Neural cell (in vitro differentiated cells): ENCODE measurements around the gene TPGS1. TPM values are rescaled to one million over a fixed set of nuclear protein-coding genes. Genes with fewer than 3 reads are reported as not detected.
A peak's percentile ranks its signal among the peaks of the same experiment; 100 is the strongest.

Experiments used
- H2AFZ ChIP-seq: fragments of 200-600, 300-800 bp; sonication (generic), shearing (Covaris generic); 2 replicates; pipeline ENCODE4 v1.6.0; 2014; ENCODE audit warnings: low read depth, mild to moderate bottlenecking, antibody characterized with exemption, low read length, moderate library complexity
- H3F3A ChIP-seq: fragments of 200-600 bp; shearing (Covaris generic); 2 replicates; pipeline ENCODE4 v1.6.1; 2016; ENCODE audit warnings: mild to moderate bottlenecking, moderate library complexity, mixed read lengths, antibody characterized with exemption, low read length; ENCODE audit not compliant: insufficient read depth, poor library complexity, severe bottlenecking
- H3K27ac ChIP-seq: fragments of 200-600, 300-800 bp; sonication (generic), shearing (Covaris generic); 2 replicates; pipeline ENCODE4 v1.5.1; 2014; ENCODE audit warnings: mild to moderate bottlenecking, low read length, moderate library complexity
- H3K27me3 ChIP-seq: fragments of 300-800, 200-600 bp; sonication (generic), shearing (Covaris generic); 2 replicates; pipeline ENCODE4 v1.6.0; 2014; ENCODE audit warnings: mild to moderate bottlenecking, low read depth, low read length, moderate library complexity; ENCODE audit not compliant: insufficient read depth
- H3K36me3 ChIP-seq: fragments of 300-800, 200-600 bp; sonication (generic), shearing (Covaris generic); 2 replicates; pipeline ENCODE4 v1.5.1; 2014; ENCODE audit warnings: mild to moderate bottlenecking, antibody characterized with exemption, low read length, moderate library complexity; ENCODE audit not compliant: insufficient read depth
- H3K4me2 ChIP-seq: fragments of 300-800, 200-600 bp; sonication (generic), shearing (Covaris generic); 2 replicates; pipeline ENCODE4 v1.6.0; 2014; ENCODE audit warnings: mild to moderate bottlenecking, low read length
- H3K4me3 ChIP-seq: fragments of 300-800, 200-600 bp; sonication (generic), shearing (Covaris generic); 2 replicates; pipeline ENCODE4 v1.5.1; 2014; ENCODE audit warnings: mild to moderate bottlenecking, low read length, moderate library complexity
- H3K79me2 ChIP-seq: fragments of 200-600 bp; shearing (Covaris generic); replicated peaks from 2 replicates; pipeline ENCODE4 v1.6.0; 2014; ENCODE audit warnings: mild to moderate bottlenecking, low read length, moderate library complexity; ENCODE audit not compliant: insufficient read depth
- H3K9ac ChIP-seq: fragments of 300-800, 200-600 bp; sonication (generic), shearing (Covaris generic); 2 replicates; pipeline ENCODE4 v1.6.1; 2016; ENCODE audit warnings: mild to moderate bottlenecking, low read length, mixed read lengths
- H3K9me2 ChIP-seq: fragments of 200-600 bp; shearing (Covaris generic); 2 replicates; pipeline ENCODE4 v1.6.1; 2016; ENCODE audit warnings: mild to moderate bottlenecking, low read length, mixed read lengths; ENCODE audit not compliant: insufficient read depth
- H3K9me3 ChIP-seq: fragments of 200-600, 300-800 bp; sonication (generic), shearing (Covaris generic); 2 replicates; pipeline ENCODE4 v1.6.1; 2016; ENCODE audit warnings: mild to moderate bottlenecking, mixed run types, low read length, moderate library complexity, mixed read lengths
- H4K20me1 ChIP-seq: fragments of 200-600 bp; shearing (Covaris generic); 2 replicates; pipeline ENCODE4 v1.6.1; 2016; ENCODE audit warnings: mild to moderate bottlenecking, mixed run types; ENCODE audit not compliant: insufficient read depth
- EP300 ChIP-seq: fragments of 450-650 bp; conservative IDR thresholded peaks from 2 replicates; pipeline ENCODE4 v1.6.1; 2014; ENCODE audit warnings: antibody characterized with exemption, mild to moderate bottlenecking, moderate library complexity; ENCODE audit not compliant: poor library complexity, severe bottlenecking
- EZH2 ChIP-seq: fragments of 200-600, 300-800 bp; shearing (Covaris generic), sonication (generic); IDR thresholded peaks from 2 replicates; pipeline ENCODE4 v1.6.1; 2014; ENCODE audit warnings: antibody characterized with exemption, low read length, borderline replicate concordance, mild to moderate bottlenecking; ENCODE audit not compliant: insufficient read depth, poor library complexity, severe bottlenecking
- MXI1 ChIP-seq: fragments of 450-650 bp; conservative IDR thresholded peaks from 2 replicates; pipeline ENCODE4 v1.6.1; 2014; ENCODE audit warnings: antibody characterized with exemption, mild to moderate bottlenecking; ENCODE audit not compliant: poor library complexity, severe bottlenecking
- POLR2AphosphoS5 ChIP-seq: IDR thresholded peaks from 2 replicates; pipeline ENCODE4 v1.6.1; 2012
- RAD21 ChIP-seq: fragments of 450-650 bp; conservative IDR thresholded peaks from 2 replicates; pipeline ENCODE4 v1.6.1; 2014; ENCODE audit warnings: antibody characterized with exemption, mild to moderate bottlenecking, moderate library complexity
- SMC3 ChIP-seq: fragments of 450-650 bp; conservative IDR thresholded peaks from 2 replicates; pipeline ENCODE4 v1.6.1; 2014; ENCODE audit warnings: antibody characterized with exemption, mild to moderate bottlenecking, moderate library complexity; ENCODE audit not compliant: poor library complexity
- TAF1 ChIP-seq: IDR thresholded peaks from 2 replicates; pipeline ENCODE4 v1.6.1; 2012; ENCODE audit warnings: low read depth
- polyA plus RNA-seq: library from polyadenylated mRNA; depleted of rRNA; stranded (reverse); fragments of >200 nt; gene quantifications from 2 replicates; pipeline ENCODE4 v1.2.3, GENCODE V29; 2014
- TF ChIP-seq, protein P1 (sequence below): IDR thresholded peaks from 2 replicates; pipeline ENCODE4 v1.6.1; 2012; ENCODE audit warnings: borderline replicate concordance
- TF ChIP-seq, protein P2 (sequence below): fragments of 450-650 bp; IDR thresholded peaks from 2 replicates; pipeline ENCODE4 v1.5.1; 2014; ENCODE audit warnings: antibody characterized with exemption, mild to moderate bottlenecking, moderate library complexity; ENCODE audit not compliant: poor library complexity, severe bottlenecking

Gene TPGS1
- polyA plus RNA-seq, 1 donor from 2014 or later: 79.6 TPM

DNA sequence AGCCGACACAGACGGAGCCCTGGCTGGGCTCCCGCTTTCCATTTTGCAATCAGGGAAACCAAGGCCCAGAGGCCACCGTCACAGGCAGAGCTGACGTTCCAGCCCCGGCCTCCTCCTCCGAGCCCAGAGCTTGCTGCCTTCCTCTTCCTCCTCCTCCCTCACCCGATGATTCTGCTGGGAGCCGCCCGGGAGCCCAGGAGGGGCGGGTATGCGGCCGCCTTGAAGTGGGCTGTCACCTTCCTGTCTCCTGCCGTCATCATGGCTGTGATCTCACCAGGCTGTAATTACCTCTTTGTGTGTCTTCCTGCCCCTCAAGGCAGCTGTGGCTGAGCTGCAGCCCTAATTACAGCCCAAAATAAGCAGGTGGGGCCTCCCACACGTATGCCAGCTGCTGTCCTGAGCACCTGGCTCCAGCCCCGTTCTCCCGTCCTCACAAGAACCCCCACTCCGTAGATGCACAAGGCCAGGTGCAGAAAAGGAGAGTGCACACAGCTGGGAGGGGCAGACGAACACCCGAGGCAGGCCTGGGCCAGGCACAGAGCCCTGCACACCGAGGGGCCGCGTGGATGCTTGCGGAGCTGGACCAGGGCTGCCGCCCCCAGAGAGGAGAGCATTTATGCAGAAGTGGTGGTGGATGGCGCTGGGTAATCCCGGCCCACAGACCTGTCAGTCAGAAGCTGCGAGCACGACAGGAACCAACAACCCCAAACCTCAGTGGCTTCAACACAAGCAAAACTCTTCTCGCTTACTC lies 4.0 kb downstream of the TPGS1 start:
- H3K9me3 ChIP-seq: no peaks in the 10 kb centered on the region
- no peaks in the 10 kb centered on the region for H4K20me1 ChIP-seq
- peaks cover 12% of the 10 kb centered on the region for H3K79me2 ChIP-seq
- no peaks in the 10 kb centered on the region for H3K27me3 ChIP-seq
- TF ChIP-seq MXI1 (no peak), EP300 (peak; percentile 38), RAD21 (no peak), TAF1 (no peak), POLR2AphosphoS5 (no peak)
- TF ChIP-seq, protein P1, sequence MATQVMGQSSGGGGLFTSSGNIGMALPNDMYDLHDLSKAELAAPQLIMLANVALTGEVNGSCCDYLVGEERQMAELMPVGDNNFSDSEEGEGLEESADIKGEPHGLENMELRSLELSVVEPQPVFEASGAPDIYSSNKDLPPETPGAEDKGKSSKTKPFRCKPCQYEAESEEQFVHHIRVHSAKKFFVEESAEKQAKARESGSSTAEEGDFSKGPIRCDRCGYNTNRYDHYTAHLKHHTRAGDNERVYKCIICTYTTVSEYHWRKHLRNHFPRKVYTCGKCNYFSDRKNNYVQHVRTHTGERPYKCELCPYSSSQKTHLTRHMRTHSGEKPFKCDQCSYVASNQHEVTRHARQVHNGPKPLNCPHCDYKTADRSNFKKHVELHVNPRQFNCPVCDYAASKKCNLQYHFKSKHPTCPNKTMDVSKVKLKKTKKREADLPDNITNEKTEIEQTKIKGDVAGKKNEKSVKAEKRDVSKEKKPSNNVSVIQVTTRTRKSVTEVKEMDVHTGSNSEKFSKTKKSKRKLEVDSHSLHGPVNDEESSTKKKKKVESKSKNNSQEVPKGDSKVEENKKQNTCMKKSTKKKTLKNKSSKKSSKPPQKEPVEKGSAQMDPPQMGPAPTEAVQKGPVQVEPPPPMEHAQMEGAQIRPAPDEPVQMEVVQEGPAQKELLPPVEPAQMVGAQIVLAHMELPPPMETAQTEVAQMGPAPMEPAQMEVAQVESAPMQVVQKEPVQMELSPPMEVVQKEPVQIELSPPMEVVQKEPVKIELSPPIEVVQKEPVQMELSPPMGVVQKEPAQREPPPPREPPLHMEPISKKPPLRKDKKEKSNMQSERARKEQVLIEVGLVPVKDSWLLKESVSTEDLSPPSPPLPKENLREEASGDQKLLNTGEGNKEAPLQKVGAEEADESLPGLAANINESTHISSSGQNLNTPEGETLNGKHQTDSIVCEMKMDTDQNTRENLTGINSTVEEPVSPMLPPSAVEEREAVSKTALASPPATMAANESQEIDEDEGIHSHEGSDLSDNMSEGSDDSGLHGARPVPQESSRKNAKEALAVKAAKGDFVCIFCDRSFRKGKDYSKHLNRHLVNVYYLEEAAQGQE: no peak
- TF ChIP-seq, protein P2, sequence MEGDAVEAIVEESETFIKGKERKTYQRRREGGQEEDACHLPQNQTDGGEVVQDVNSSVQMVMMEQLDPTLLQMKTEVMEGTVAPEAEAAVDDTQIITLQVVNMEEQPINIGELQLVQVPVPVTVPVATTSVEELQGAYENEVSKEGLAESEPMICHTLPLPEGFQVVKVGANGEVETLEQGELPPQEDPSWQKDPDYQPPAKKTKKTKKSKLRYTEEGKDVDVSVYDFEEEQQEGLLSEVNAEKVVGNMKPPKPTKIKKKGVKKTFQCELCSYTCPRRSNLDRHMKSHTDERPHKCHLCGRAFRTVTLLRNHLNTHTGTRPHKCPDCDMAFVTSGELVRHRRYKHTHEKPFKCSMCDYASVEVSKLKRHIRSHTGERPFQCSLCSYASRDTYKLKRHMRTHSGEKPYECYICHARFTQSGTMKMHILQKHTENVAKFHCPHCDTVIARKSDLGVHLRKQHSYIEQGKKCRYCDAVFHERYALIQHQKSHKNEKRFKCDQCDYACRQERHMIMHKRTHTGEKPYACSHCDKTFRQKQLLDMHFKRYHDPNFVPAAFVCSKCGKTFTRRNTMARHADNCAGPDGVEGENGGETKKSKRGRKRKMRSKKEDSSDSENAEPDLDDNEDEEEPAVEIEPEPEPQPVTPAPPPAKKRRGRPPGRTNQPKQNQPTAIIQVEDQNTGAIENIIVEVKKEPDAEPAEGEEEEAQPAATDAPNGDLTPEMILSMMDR: no peak
- H3K4me2 ChIP-seq: no peak overlapping the region
- H3K27ac ChIP-seq: peak overlapping the region; percentile 94
- peak overlapping the region; percentile 24 for H2AFZ ChIP-seq
- no peaks in the 10 kb centered on the region for H3K36me3 ChIP-seq
- no peaks in the 10 kb centered on the region for H3F3A ChIP-seq
- H3K4me3 ChIP-seq: peak overlapping the region; percentile 44
- H3K9ac ChIP-seq: peak overlapping the region; percentile 82
- H3K9me2 ChIP-seq: no peaks in the 10 kb centered on the region

DNA sequence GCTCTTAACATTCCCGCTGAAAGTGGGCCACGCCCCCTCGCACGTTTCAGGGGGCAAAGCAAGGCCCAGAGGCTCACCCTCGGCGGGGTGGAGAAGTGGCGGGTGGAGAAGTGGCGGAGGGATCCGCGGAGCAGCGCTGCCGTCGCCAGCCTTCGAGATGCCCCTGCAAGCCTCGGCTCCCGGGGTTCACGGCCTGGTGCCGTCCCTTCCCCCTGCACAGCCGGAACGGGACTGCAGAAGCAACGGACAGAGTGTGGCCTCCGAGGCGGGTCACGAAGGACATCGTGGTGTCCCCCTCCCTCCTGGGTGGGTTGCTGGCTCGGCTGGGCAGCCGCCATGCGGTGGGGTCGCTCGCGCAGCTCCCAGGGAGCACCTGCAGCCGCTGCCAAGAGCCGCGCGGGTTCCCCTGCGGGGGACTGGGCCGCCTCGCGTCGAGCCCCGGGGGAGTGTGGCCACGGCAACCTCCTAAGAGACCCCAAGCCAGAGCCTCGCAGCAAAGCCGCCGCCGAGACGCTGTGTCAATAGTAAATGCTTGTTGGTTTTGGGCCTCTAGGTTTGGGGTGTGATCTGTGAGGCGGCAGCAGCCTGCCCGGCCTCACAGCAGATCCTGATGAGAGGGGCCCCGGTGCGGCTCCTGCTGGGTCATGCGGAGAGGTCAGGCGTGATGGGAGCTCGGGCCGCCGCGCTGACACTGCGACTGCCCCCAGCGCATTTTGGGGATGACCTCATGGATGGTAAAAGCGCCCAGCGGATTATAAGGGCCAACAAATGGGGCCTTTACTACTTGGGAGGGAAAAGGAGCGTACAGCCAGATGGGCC lies 5.5 kb downstream of the TPGS1 start:
- Histone ChIP-seq H3K9ac (no peak overlapping the region), H3K27me3 (no peaks in the 10 kb centered on the region), H3K4me2 (no peak overlapping the region), H3K9me3 (no peaks in the 10 kb centered on the region), H3K27ac (peak overlapping the region; percentile 94), H2AFZ (no peak overlapping the region), H3K4me3 (no peak overlapping the region), H3F3A (no peaks in the 10 kb centered on the region), H3K9me2 (no peaks in the 10 kb centered on the region), H4K20me1 (no peaks in the 10 kb centered on the region), H3K79me2 (peaks cover 12% of the 10 kb centered on the region), H3K36me3 (no peaks in the 10 kb centered on the region)
- no peak for TF ChIP-seq MXI1
- no peak for TF ChIP-seq EZH2
- TF ChIP-seq SMC3: no peak
- TF ChIP-seq, protein P1: no peak
- no peak for TF ChIP-seq RAD21
- TF ChIP-seq, protein P2: no peak
- no peak for TF ChIP-seq EP300
- no peak for TF ChIP-seq POLR2AphosphoS5
- TF ChIP-seq TAF1: no peak
